ENCODE measurements around the gene AQP2.

AQP2 gene

DNA sequence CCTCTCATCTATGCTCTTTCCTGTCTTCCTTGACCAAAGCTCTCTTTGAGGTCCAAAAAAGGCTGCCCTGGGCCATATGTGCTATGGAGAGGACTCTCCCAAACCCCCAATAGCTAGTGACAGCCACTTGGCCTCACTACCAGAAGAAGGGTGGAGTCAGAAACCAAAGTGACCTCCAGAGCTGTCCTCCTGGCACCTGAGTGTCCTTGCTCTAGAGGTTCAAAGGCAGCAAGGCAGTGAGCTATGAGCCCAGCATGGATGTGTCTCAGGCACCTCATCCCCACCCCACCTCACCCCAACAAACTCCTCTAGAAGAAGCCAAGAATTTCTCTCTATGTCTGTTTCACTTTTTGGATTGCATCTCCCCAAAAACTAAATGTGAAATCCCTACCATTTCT is 7.0 kb downstream of the AQP2 start:
- DNase-seq, result no peak

DNA sequence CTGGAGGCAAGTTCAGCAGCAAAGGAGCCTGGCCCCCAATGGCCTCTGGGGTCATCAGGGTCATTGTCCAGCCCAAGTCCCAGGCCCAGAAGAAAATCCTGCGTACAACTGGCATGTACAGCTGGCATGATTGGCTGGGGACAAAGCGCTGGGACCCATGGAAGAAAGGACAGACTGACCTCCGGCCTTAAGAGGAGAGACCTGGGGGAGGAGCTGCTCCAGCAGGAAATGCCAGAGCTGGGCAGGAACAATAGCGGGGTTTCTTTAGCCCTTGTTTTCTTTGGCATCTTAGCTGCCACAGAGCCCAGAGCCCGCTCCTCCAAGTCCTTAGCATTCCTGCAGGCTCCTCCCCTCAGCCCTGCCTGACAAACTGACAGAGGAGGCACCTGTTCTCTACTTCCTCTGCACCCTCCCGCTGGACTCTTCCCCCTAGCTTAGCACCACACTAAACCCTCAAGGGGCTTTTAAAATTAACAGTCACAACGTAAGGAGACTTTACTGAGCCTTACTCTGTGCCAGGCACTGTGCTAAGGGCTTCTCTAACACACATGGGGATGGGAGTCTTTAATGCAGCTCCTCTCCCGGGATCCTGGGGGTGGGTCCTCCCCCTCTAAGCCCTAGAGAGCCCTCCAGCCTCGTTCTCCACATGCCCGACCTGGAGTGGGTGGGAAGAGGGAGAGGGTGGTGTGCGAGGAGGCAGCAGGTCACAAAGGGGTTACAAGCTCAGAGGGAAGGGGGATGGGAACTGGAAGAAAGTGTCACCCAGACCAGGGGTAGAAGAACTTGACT is 9.3 kb downstream of the AQP2 start:
- DNase-seq, result peak; percentile 24

DNA sequence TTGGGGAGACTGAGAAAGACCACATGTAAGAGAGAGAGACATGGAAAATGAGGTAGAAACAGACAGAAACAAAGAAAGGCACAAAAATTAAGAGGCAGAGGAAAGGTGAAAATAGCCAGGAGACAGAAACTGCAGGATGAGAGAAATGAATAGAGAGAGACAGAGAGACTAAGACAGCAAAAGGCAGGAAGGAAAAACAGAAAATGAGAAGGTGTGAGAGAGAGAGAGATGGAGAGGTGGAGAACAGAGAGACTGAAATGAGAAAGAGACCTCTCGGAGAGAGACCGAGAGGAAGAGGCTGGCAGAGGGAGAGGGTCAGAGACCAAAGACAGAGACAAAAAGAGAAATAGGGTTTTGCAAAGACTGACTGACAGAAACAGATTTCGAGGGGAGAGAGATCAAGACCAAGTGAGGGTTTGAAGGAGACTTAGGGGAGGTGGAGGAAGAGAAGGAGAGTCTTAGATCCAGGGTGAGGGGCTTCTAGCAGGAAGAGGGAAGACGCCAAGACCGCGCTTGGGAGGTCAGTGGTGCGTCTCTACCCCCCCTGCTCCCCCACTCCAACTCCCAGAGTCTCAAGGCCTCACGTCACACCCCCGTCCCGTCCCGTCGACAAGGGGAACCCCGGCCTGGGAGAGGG is 10.1 kb downstream of the AQP2 start:
- no peak for DNase-seq

DNA sequence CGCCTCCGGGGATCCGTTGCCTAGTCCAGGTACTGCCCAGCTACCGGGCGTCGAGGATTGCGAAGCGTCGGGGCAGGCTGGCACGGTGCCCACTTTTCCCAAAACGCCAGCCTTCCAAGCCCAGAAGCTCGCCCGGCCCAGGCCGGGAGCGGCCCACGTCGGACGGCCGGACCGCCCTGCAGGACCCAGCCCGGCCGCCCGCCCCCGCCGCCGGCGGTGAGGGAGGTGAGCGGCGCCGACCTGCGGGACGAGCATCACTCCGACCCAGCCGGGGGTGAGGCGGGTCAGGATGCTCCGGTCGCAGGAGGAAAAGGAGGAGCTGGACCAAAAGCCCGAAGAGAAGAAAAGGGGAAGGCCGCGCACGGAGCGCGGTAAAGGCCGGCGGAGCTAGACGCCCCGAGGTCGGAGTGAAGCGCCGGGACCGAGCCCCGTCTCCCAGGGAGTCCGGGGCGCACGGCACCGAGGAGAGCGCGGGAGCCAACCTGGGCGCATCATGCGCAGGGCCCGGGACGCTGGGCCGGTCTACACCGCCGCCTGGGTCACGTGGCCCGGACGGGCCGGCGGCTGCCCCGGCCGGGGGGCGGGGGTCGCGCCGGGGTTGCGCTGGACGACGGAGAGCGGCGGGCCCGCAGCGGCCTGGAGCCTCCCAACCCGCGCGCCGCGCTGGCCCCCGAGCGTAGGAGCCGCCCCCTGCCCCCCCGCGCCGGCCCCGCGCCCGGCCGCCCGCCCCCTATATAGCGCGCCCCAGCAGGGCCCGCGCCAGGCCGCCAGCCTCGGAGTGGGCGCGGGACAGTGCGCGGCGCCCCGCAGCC is 10.8 kb downstream of the AQP2 start, which contains the start of gene AQP5:
AQP5 (plus strand) TSS at position 762 of the 812 bp plus-strand sequence. CDS start 146 bp downstream, outside the sequence.
- no peak for DNase-seq

DNA sequence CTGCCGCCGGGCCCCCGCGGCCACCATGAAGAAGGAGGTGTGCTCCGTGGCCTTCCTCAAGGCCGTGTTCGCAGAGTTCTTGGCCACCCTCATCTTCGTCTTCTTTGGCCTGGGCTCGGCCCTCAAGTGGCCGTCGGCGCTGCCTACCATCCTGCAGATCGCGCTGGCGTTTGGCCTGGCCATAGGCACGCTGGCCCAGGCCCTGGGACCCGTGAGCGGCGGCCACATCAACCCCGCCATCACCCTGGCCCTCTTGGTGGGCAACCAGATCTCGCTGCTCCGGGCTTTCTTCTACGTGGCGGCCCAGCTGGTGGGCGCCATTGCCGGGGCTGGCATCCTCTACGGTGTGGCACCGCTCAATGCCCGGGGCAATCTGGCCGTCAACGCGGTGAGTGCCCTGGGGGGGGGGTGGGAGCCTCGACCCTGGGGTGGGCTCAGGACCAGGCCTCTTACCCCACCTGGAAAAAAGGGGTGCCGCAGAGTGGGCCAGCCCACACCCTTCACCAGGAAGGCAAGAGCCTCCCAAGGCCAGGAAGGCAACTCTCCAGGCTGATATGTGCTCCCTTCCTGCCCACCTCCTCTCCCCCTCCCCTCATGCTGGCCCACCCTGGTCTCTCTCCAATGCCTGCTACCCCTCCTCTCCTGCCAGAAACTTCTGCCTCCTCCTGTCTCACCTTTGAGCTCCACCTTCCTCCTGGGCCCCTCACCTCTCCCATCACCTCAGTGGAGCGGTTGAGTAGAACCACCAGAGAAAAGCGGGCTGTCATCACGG is 11.6 kb downstream of the AQP2 start:
- DNase-seq, result no peak

DNA sequence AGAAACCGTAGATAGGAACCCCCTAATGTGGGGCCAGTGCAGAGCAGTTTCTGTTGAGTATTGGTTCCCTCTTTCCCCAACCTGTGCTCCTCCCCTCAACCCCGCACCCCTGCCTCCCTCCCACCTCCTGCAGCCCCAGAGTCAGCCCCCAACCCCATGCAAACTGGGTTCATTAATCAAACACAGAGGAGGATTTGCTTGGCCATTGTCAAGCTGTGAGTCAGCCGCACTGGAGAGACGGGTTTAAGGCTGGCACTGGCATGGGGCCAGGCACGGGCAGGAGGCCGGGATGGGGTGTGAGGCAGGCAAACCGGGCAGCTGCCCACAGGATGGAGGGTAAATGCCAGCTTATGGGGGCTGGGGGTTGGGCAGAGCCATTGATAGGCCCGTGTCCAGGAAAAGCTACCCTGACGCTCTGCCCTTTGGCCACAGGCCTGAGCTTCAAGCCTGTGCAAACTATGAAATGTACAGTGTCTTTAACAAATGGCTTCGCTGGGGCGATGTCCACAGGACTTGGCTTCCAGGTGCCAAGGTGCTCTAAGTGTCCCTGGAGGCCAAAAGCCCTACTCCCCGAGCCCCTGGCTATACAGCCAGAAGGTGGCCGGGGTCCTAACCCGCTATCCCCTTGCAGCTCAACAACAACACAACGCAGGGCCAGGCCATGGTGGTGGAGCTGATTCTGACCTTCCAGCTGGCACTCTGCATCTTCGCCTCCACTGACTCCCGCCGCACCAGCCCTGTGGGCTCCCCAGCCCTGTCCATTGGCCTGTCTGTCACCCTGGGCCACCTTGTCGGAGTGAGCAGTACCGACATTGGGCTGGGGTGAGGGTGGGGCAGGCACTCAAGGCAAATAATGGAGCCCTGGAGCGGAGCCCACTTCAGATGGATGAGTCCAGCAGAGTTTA is 12.6 kb downstream of the AQP2 start:
- no peak for DNase-seq

DNA sequence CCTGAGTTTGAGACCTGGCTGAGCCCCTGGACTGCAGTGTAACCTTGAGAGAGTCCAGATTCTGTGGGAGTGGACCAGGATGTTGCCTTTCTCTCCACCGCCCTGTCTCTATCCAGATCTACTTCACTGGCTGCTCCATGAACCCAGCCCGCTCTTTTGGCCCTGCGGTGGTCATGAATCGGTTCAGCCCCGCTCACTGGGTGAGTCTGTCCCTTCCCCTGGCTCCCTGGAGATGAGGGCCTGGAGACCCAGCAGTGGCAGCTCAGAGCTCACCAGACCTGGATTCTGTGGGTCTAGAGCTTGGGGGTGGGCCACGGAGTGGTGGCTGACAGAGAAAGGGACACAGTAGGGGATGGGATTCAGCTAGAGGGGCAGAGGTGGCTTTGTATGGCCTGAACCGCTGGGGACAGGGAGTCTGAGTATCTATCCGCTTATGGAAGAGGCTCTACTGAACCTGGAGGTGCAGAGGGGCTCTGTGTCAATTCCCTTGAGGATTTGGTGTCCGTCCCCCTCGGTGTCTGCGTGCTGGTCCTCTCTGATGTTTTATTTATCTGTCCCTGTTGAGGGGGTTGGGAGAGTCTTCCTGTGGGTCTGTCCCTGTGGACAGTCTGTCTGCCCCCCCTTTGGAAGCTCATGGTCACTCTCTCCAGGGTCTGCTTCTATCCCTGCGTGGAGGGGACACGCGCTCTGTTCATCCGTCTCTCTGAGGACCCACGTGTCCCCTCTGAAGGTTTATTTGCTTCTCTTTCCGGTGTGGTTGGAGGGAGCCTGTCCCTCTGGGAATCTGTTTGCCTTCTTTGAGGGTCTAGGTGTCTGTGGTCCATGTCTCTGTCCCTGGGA is 13.7 kb downstream of the AQP2 start:
- DNase-seq, result no peak

DNA sequence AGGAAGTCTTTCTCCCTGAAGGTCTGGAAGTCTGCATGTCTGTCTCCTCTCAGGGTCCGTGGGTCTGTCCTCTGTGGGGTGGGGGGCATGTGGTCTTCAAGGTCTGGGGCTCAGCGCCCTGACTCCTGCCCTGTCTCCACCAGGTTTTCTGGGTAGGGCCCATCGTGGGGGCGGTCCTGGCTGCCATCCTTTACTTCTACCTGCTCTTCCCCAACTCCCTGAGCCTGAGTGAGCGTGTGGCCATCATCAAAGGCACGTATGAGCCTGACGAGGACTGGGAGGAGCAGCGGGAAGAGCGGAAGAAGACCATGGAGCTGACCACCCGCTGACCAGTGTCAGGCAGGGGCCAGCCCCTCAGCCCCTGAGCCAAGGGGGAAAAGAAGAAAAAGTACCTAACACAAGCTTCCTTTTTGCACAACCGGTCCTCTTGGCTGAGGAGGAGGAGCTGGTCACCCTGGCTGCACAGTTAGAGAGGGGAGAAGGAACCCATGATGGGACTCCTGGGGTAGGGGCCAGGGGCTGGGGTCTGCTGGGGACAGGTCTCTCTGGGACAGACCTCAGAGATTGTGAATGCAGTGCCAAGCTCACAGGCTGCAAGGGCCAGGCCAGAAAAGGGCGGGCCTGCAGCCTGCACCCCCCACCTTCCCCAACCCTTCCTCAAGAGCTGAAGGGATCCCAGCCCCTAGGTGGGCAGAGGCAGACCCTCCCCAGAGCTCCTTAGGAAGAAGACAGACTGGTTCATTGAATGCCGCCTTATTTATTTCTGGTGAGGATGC is 14.5 kb downstream of the AQP2 start:
- no peak for DNase-seq

DNA sequence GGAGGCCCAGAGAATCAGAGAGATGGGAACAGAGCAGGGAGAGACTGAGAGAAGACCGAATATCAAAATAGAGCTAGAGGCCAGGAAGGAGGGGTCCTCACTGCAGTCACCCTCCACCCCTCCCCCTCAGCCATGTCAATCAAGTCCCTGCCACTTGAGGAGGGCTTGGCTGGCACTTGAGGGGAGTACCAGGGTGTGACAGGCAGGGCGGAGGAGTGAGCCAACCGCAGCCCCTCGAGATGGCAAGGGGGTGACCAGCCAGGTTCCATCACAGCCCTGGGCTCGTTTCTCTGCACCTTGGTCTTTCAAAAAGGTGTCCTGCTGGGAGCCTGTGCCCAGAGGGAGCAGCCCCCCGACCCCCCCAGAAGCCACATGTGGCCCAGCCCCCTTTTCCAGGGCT is 15.3 kb downstream of the AQP2 start:
- no peak for DNase-seq

DNA sequence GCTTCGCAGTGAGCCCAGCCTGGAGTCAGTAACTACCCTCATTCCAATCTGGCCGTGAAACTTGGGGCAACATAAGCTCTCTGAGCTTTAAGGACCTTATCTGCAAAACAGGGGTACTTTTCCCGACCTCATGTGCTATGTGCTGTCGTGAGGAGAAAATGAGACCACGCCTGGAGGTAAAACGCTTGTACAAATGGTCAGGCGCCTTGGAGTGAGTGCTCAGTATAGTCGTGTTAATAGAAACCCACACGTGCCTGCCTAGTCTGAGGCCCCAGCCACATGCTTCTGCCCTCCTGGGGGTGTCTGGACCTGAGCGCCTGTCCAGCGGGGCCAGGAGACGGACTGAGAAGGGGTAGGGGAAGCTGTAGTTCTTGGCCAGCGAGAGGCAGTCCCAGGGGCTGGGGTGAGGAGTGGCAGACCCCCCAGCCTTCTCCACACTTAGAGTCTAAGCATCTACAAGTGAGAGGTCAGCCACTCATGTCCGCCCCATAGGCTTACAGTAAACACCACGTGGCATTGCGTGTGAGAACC is 16.0 kb downstream of the AQP2 start:
- no peak for DNase-seq

DNA sequence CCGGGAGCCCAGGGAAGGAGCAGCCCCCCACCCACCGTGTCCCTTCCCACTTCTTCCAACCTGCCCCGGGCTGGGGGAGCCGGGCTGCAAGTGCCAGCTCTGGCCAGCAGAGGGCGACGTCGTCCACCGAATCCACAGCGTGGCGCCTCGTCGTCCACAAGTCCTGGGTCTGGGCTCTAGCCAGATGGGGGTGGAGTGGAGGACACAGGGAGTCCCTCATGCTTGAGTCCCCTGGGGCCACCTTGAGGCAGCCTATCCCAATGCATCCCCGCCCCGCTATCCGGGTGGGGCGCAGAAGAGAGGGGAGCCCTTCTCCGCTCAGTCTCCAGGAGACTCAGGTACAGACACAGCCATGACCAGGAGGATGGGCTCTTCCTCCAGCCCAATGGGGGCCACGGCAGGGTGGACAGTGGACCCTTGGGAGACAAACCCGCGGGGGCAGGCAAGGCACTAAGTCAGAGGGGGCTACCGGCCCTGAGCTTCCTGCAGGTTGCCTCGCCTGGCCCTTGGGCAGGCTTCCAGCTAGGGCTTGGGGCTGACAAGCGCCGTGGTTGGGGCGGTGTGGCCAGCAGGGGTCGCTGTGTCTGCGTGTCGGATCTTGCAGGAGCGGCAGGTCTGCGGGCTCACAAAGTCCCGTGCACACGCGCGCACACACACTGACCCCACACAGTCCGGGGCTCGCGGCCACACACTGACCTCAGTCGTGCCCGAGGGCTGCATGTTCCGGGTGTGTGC is 16.7 kb downstream of the AQP2 start:
- peak; percentile 27 for DNase-seq

DNA sequence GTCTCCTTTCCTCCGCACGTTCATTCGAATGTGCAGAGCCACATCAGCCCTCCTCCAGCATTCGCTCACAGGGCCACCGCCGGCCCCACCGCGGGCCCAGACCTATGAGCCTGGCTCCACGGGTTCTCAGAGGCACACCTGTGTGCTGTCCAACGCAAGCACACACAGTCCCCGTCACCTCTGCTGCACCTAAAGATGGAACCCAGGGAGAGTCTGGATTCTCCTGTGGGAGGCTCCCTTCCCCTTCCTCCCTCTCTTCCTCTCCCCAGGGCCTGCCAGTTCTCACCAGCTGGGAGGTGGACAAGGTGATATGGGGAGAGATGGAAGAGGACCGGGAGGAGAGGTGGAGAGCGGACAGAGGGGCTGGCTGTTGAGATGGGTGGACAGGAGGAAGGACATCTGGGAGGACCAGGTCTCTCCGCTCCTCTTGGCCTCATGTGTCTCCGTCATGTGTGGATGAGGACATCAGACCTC is 17.3 kb downstream of the AQP2 start:
- DNase-seq, result no peak

DNA sequence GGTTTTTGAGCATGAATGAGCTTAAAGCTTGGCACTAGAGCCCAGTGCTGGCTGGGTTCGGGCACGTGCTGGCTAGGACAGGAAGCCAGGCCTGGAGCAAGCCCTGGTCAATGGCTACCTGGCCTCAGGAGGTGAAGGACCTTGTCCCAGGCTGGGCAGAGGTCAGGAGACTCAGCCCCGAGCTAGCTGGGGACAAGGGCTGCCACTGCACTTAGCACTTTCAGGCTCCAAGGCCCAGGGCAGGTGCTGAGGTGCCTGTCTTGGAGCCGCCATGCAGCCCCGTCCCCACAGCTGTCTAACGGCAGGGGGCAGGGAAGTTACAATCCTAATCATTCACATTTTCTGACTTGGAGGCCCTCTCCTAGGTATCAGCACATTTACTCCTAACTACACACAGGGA is 17.9 kb downstream of the AQP2 start:
- DNase-seq, result no peak

DNA sequence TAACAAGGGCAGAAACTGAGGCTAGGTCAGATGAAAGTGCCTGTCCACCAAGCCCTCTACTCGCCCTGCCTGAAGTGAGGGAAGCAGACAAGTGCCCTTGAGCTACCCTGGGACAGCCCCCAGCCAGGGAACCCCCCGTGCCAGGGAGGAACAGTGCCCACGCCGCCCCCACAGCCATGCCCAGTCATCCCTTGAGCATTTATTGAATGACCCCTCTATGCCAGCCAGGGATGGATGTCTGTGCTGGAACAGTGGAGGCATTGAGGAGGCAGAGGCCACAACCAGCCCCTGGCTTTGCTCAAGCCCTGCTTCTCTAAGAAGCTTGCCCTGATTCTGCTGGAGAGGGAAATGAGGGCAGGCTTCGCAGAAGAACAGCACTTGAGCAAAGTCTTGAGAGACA is 18.5 kb downstream of the AQP2 start:
- no peak for DNase-seq

DNA sequence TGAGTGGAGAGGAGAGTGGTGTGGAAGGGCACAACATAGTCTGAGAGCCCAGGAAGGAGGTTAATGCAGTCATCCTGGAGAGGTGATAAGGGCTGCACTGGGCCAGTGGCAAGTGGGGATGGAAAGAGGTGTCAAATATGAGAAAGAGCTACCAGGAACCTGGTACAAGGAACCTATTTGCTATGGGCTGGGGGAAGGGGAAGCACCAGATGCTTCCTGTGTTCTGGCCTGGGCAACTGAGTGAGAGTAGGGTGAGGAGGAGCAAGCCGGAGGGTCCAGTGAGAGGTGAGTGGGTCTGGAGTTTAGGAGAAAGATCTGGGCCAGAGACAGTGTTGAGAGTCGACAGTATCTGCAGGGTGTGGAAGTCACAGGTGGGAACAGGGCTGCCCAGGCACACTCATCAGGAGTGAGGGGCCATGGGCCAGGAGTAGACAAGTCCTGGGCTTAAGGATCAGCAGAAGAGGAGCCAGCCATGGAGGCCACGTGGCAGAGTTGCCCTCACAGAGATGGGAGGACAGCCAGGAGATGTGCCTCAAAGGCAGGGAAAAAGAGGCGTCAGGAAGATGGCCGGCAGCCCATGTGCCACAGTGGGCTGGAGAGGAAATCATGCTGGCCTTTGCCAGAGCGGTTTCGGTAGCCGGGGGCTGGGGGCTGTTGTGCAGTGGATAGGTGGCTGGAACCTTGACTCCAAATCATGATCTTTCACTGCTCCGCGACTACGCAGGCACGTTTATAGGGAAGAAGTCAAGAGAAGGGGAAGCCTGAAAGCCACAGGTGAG is 19.3 kb downstream of the AQP2 start:
- no peak for DNase-seq

DNA sequence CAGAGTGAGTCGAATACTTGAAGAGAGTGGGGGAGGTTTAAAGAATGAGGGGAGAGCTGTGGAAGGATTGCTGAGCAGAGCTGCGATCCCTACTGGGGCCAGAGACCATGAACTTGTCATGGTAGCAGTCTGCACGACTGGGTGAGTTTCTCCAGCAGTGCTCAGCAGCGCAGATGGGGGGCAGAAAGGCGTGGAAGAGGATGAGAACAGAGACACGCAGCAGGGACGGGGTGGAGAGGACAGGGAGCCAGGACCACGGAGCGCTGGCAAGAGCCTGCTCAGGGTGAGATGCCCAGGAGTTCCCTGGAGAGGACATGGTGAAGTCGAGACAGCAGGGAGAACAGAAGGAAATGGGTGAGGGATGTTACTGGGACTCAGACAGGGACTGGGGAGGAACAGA is 20.1 kb downstream of the AQP2 start:
- DNase-seq, result no peak

DNA sequence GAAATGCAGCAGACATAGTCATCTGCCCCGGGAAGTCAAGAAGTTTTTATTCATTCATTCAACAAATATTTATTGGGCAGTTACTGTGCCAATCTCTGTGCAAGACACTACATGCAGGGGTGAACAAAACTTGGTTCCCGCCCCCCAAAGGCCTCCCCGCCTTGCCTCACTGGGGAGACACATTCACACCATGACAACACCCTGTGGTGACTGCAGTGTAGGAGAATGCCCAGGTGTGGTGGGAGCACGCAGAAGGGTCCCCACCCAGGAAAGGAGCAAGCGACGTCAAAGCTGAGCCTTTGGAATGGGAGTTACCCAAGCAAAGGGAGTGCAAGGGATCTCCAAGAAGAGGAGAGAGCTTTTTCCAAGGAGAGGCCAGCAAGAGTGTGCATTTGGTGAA is 20.6 kb downstream of the AQP2 start:
- DNase-seq, result no peak

DNA sequence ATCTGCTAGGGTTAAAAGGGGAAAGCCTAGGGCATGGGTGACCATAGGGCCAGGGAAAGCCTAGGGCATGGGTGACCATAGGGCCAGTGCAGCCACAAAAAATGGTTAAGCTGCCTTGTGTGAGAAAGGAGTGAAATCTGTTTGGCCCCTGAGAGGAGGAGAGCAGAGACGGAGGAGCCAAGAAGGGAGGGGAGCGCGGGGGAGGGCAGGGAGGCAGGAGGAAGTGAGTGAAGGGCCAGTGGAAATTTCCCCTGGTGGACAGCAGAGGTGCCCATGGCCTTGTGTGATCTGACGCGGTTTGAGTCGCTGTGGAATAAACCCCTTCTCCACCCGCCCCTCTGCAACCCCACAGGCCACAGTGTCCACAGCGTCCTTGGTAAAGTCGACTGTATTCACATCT is 21.6 kb downstream of the AQP2 start:
- no peak for DNase-seq
